ENCODE data around the gene ZNF555. TPM values are rescaled to one million over a fixed set of nuclear protein-coding genes. Genes with fewer than 3 reads are reported as not detected.

The ZNF555 gene
- total and polyA plus RNA-seq, 2 of the 13 experiments (the other 11 are each of a cell fraction or from before 2014, with no cell fraction given): 5.0 to 8.0 TPM

DNA sequence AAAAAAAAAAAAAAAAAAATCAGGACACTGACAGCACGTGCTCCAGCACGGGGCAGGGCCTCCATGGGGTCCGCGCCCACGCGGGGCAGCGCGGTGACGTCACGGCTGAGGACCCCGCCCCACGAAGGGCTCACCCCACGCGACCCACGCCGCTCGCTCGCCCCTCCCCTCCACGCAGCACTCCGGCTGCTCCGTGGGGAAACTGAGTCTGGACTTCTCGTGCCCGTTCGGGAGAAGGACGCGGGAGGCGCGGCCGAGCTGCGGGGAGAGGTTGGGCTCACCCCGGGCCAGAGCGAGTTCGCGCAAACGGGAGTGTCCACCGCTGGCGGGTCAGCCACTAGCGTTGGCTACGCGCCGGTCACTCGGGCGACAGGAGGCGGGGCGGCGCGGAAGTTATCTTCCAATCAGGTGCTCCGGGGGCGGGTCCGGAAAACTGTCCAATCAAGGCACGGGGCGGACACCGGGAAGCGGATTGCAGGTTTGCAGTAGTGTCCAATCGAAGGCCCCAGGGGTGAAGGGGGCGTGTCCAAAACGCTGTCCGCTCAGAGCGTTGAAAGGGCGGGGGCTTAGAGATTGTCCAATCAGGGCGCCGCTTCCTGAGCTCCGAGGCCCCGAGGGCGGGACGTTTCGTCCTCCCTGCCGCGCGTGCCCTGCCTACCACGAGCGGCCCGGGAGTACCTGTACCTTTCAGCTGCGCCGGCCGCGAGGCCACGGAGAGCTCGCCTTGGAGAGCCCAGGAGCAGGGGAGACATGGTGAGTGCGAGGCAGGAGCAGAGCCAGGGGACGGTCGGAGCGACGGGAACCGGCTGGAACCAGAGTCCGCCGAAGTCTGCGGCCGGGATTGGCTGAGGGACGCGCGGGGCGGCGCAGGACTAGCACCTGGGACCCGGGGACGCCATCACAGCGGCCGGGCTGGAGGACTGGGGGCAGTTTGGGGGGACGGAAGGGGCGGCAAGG is 59.3 kb downstream of the ZNF555 start, which contains the start of gene ZNF57 (continued):
- no peak for TF ChIP-seq ZNF496 (CRISPR knock-in tag; IDR thresholded peaks at IDR 0.05; ENCODE audit: insufficient replicate concordance)
- TF ChIP-seq ZNF749 (CRISPR knock-in tag; IDR thresholded peaks at IDR 0.05; ENCODE audit: borderline replicate concordance): peak; percentile 24; the same call in 1 of the 2 replicates
- no peak for TF ChIP-seq ZNF337 (CRISPR knock-in tag; IDR thresholded peaks at IDR 0.05; ENCODE audit: borderline replicate concordance, low read depth)
- TF ChIP-seq E2F5 (CRISPR knock-in tag; conservative IDR thresholded peaks at IDR 0.05): peak; percentile 76
- peak; percentile 54; the same call in 1 of the 2 replicates for TF ChIP-seq ZNF691 (CRISPR knock-in tag; IDR thresholded peaks at IDR 0.05; ENCODE audit: borderline replicate concordance, low read depth)
- no peak for TF ChIP-seq ZIK1 (CRISPR knock-in tag; IDR thresholded peaks at IDR 0.05; ENCODE audit: borderline replicate concordance, low read depth)
- TF ChIP-seq ZNF792 (CRISPR knock-in tag; IDR thresholded peaks at IDR 0.05): no peak
- 0 out of 2 replicates have a peak, but pooled peaks have one; percentile 46 for TF ChIP-seq NFATC3 (CRISPR knock-in tag; IDR thresholded peaks at IDR 0.05)
- TF ChIP-seq SRF (IDR thresholded peaks at IDR 0.05; ENCODE audit: low read depth, low read length): no peak
- no peak; the same call in 1 of the 2 replicates for TF ChIP-seq ZNF782 (CRISPR knock-in tag; IDR thresholded peaks at IDR 0.05; ENCODE audit: borderline replicate concordance)
- TF ChIP-seq ZBTB38 (CRISPR knock-in tag; IDR thresholded peaks at IDR 0.05): peak; percentile 63; the same call in 1 of the 2 replicates
- no peak for TF ChIP-seq CEBPZ (IDR thresholded peaks at IDR 0.05; ENCODE audit: low read length)
- no peak for TF ChIP-seq FOXA1 (IDR thresholded peaks at IDR 0.05)
- no peak; the same call in 1 of the 2 replicates for TF ChIP-seq FOXA1 (CRISPR knock-in tag; IDR thresholded peaks at IDR 0.05)
- no peak for TF ChIP-seq DNMT1 (CRISPR knock-in tag; IDR thresholded peaks at IDR 0.05)
- TF ChIP-seq TRAFD1 (CRISPR knock-in tag; IDR thresholded peaks at IDR 0.05; ENCODE audit: borderline replicate concordance): no peak
- peak; percentile 71 for TF ChIP-seq THAP11 (CRISPR knock-in tag; IDR thresholded peaks at IDR 0.05)
- TF ChIP-seq ZNF550 (CRISPR knock-in tag; IDR thresholded peaks at IDR 0.05; ENCODE audit: borderline replicate concordance): no peak
- no peak for TF ChIP-seq ZNF709 (CRISPR knock-in tag; IDR thresholded peaks at IDR 0.05)
- TF ChIP-seq REL (CRISPR knock-in tag; conservative IDR thresholded peaks at IDR 0.05): no peak; the same call in 1 of the 2 replicates
- no peak for TF ChIP-seq ZNF562 (CRISPR knock-in tag; IDR thresholded peaks at IDR 0.05; ENCODE audit: borderline replicate concordance)
- peak; percentile 80 for TF ChIP-seq ARNT2 (CRISPR knock-in tag; IDR thresholded peaks at IDR 0.05; ENCODE audit: low read depth)
- no peak for TF ChIP-seq RFXANK (CRISPR knock-in tag; IDR thresholded peaks at IDR 0.05)
